ENCODE data around the gene SLC25A39. TPM values are rescaled to one million over a fixed set of nuclear protein-coding genes. Genes with fewer than 3 reads are reported as not detected.

Gene SLC25A39
- polyA plus RNA-seq, 1 of the 3 experiments (the other 2 are of a cell fraction): 131 TPM

DNA sequence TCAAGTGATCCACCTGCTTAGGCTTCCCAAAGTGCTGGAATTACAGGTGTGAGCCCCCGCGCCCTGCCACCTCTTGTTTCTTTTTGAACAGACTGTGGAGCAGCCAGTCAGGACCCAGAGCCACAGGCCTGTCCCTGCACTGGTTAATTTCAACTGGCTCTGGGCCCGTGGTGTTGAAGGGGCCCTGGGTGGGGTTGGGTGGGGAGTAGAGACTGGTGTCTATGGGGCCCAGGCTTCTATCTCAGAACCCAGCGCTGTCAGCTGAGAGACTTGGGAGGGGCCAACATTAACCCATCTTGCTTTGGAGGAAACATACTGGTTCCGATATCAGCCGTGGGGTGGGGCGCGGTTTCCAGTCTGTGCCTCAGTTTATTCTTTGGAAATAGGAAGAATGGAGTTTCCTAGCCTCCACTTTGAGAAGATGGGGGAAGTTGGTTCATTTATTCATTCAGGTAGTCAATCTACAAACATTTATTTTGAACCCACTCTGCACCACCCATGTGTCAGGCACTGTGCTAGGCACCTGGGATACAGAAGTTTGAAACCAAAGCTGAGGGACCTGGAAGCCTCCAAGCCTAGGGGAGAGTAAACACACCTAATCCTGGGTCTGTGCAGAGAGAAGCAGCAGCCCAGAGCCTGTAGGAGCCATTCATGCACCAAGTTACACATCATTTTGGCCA is 41.1 kb downstream of the SLC25A39 start:
- no peaks in the 10 kb centered on the region for H3K4me1 ChIP-seq (ENCODE audit: control insufficient read depth in 1 of 2, insufficient read depth in 2 of 2, low read depth in 1 of 2, low read length in 1 of 2)
- no peak for DNase-seq
- ChIA-PET POLR2A (no interaction called here), CTCF (no interaction called here)
- H3F3A ChIP-seq (replicated peaks; ENCODE audit: insufficient read depth): no peaks in the 10 kb centered on the region
- H4K20me1 ChIP-seq (ENCODE audit: insufficient read depth): no peaks in the 10 kb centered on the region
- no peak overlapping the region for H3K27ac ChIP-seq (ENCODE audit: low read depth in 2 of 2, low read length in 1 of 2)
- 87% methylated on average over 8 of the region's 8 CpGs for WGBS (ENCODE audit: low lambda C conversion rate)
- H3K9ac ChIP-seq: no peak overlapping the region
- no peak overlapping the region for H3K4me3 ChIP-seq (ENCODE audit: low read depth in 2 of 2, low read length in 1 of 2)
- no peaks in the 10 kb centered on the region; the same call in 1 of the 2 replicates for H3K27me3 ChIP-seq (ENCODE audit: insufficient read depth)
- H3K4me2 ChIP-seq: no peak overlapping the region
- no peaks in the 10 kb centered on the region for H3K9me3 ChIP-seq
- no peaks in the 10 kb centered on the region for H3K79me2 ChIP-seq (ENCODE audit: insufficient read depth)
- H3K36me3 ChIP-seq (replicated peaks in 1 of 2; ENCODE audit: control insufficient read depth in 1 of 2, insufficient read depth in 2 of 2, low read length in 1 of 2): no peaks in the 10 kb centered on the region
- TF ChIP-seq CHD2 (IDR thresholded peaks at IDR 0.05; ENCODE audit: low read length, partially characterized antibody): no peak
- no peak for TF ChIP-seq TAF1 (IDR thresholded peaks at IDR 0.05; ENCODE audit: borderline replicate concordance, low read depth, low read length)
- TF ChIP-seq, protein P1, sequence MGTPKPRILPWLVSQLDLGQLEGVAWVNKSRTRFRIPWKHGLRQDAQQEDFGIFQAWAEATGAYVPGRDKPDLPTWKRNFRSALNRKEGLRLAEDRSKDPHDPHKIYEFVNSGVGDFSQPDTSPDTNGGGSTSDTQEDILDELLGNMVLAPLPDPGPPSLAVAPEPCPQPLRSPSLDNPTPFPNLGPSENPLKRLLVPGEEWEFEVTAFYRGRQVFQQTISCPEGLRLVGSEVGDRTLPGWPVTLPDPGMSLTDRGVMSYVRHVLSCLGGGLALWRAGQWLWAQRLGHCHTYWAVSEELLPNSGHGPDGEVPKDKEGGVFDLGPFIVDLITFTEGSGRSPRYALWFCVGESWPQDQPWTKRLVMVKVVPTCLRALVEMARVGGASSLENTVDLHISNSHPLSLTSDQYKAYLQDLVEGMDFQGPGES (IDR thresholded peaks at IDR 0.05; ENCODE audit: low read depth, low read length): no peak
- no peak for TF ChIP-seq RFX5 (IDR thresholded peaks at IDR 0.05; ENCODE audit: low read length)
- TF ChIP-seq, protein P2, sequence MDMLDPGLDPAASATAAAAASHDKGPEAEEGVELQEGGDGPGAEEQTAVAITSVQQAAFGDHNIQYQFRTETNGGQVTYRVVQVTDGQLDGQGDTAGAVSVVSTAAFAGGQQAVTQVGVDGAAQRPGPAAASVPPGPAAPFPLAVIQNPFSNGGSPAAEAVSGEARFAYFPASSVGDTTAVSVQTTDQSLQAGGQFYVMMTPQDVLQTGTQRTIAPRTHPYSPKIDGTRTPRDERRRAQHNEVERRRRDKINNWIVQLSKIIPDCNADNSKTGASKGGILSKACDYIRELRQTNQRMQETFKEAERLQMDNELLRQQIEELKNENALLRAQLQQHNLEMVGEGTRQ (IDR thresholded peaks at IDR 0.05; ENCODE audit: borderline replicate concordance, low read depth, low read length): no peak
- TF ChIP-seq, protein P3, sequence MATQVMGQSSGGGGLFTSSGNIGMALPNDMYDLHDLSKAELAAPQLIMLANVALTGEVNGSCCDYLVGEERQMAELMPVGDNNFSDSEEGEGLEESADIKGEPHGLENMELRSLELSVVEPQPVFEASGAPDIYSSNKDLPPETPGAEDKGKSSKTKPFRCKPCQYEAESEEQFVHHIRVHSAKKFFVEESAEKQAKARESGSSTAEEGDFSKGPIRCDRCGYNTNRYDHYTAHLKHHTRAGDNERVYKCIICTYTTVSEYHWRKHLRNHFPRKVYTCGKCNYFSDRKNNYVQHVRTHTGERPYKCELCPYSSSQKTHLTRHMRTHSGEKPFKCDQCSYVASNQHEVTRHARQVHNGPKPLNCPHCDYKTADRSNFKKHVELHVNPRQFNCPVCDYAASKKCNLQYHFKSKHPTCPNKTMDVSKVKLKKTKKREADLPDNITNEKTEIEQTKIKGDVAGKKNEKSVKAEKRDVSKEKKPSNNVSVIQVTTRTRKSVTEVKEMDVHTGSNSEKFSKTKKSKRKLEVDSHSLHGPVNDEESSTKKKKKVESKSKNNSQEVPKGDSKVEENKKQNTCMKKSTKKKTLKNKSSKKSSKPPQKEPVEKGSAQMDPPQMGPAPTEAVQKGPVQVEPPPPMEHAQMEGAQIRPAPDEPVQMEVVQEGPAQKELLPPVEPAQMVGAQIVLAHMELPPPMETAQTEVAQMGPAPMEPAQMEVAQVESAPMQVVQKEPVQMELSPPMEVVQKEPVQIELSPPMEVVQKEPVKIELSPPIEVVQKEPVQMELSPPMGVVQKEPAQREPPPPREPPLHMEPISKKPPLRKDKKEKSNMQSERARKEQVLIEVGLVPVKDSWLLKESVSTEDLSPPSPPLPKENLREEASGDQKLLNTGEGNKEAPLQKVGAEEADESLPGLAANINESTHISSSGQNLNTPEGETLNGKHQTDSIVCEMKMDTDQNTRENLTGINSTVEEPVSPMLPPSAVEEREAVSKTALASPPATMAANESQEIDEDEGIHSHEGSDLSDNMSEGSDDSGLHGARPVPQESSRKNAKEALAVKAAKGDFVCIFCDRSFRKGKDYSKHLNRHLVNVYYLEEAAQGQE (IDR thresholded peaks at IDR 0.05; ENCODE audit: low read depth, low read length): no peak
- TF ChIP-seq RCOR1 (IDR thresholded peaks at IDR 0.05; ENCODE audit: low read length): no peak
- TF ChIP-seq, protein P4, sequence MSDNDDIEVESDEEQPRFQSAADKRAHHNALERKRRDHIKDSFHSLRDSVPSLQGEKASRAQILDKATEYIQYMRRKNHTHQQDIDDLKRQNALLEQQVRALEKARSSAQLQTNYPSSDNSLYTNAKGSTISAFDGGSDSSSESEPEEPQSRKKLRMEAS (IDR thresholded peaks at IDR 0.05; ENCODE audit: low read depth): no peak
- TF ChIP-seq, protein P5, sequence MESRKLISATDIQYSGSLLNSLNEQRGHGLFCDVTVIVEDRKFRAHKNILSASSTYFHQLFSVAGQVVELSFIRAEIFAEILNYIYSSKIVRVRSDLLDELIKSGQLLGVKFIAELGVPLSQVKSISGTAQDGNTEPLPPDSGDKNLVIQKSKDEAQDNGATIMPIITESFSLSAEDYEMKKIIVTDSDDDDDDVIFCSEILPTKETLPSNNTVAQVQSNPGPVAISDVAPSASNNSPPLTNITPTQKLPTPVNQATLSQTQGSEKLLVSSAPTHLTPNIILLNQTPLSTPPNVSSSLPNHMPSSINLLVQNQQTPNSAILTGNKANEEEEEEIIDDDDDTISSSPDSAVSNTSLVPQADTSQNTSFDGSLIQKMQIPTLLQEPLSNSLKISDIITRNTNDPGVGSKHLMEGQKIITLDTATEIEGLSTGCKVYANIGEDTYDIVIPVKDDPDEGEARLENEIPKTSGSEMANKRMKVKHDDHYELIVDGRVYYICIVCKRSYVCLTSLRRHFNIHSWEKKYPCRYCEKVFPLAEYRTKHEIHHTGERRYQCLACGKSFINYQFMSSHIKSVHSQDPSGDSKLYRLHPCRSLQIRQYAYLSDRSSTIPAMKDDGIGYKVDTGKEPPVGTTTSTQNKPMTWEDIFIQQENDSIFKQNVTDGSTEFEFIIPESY (IDR thresholded peaks at IDR 0.05; ENCODE audit: borderline replicate concordance, low read depth): no peak
- TF ChIP-seq NFIC (IDR thresholded peaks at IDR 0.05; ENCODE audit: borderline replicate concordance): no peak
- no peak for TF ChIP-seq FOXJ3 (CRISPR knock-in tag; IDR thresholded peaks at IDR 0.05)
- H2AFZ ChIP-seq (ENCODE audit: low read depth): no peak overlapping the region
- H3K9me2 ChIP-seq: no peaks in the 10 kb centered on the region

All from SK-N-SH (cell line).